Activated gamma-delta T cell treated with Interleukin-2 at 50 U/mL for 16 hours (primary cell): Measurements from ENCODE around the gene MEI1.

Experiments used
- DNase-seq: peaks from one replicate; pipeline ENCODE4 v3.0.0-alpha.2; 2020

The MEI1 gene

GRCh38 chr22:41799486-41800347, 100.4 kb downstream of the MEI1 start:
- no peak for DNase-seq

GRCh38 chr22:41800348-41801146, 101.2 kb downstream of the MEI1 start, which contains the start of gene CCDC134:
Gene CCDC134, plus strand, starts transcription at chr22:41800679. Its CDS starts 8,212 bp downstream, at chr22:41808891.
- DNase-seq: peak; percentile 92

DNA sequence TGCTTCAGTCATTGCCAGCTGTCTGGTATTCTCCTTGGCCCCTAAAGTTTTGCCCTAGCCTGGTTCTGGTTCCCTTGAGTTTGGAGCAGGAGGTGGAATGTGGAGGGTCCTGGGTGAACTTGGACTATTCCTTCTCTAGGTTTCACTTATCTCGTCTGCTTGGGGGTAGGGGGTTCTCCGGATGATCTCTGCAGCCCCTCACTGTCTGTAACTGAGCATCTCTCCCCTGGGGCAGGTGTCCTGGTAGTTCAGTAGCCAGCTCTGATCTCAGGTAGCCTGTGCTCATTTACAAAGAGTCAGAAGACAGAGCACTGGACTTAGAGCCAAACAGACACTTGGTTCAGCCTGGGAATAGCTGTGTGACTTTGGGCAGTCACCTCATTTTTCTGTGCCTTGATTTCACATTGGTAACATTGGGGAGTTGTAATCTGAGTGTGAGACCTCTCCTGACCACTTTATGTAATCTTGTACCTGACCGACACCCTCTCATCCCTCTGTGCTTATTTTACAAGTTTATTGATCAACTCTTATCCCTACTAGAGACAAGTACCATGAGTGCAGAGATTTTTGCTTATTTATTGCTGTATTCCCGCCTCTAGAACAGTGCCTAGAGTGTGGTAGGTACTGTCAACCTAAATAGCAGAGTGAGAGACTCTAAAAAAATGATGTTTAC, 102.0 kb downstream of the MEI1 start:
- DNase-seq: peak; percentile 12

DNA sequence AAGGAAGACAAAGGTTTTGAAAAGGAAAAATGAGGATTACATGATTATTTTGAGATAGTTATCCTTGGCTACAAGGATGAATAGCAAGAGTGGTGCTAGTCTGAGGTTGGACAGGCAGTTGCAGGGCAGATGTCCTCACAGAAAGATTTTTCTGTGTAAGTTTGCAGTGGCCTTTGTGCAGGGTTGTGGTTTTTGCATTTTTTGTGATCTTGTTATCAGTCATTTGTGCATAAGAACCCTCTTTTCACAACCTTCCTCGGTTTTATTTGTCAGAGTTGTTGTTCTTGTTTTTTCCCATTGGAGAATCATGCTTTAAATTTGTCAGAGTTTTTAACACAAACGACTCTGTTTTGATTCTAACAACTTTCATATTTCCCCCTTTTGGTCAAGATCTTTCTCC, 102.6 kb downstream of the MEI1 start:
- DNase-seq: no peak

GRCh38 chr22:41805639-41806038, 106.3 kb downstream of the MEI1 start:
- no peak for DNase-seq

DNA sequence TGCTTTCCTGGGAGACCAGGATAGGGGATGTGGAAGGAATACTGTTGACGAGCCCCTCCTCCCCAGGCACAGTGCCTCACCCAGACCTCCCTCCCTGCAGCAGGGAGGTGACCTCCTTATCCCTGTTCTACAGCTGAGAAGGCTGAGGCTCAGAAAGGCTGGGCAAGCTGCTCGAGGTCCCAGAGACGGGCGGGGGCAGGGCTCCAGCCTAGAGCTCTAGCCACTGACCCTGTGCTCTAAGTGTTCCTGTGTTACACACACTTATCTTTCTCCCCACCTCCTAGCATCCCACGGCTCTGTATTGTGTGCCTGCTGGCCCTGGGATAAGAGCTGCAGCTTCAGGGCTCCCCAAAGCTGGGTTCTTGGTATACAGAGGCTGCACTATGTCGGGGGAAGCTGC, 109.1 kb downstream of the MEI1 start:
- no peak for DNase-seq

- DNase-seq: no peak
Measured at GRCh38 chr22:41810022-41810421, 110.7 kb downstream of the MEI1 start.

DNA sequence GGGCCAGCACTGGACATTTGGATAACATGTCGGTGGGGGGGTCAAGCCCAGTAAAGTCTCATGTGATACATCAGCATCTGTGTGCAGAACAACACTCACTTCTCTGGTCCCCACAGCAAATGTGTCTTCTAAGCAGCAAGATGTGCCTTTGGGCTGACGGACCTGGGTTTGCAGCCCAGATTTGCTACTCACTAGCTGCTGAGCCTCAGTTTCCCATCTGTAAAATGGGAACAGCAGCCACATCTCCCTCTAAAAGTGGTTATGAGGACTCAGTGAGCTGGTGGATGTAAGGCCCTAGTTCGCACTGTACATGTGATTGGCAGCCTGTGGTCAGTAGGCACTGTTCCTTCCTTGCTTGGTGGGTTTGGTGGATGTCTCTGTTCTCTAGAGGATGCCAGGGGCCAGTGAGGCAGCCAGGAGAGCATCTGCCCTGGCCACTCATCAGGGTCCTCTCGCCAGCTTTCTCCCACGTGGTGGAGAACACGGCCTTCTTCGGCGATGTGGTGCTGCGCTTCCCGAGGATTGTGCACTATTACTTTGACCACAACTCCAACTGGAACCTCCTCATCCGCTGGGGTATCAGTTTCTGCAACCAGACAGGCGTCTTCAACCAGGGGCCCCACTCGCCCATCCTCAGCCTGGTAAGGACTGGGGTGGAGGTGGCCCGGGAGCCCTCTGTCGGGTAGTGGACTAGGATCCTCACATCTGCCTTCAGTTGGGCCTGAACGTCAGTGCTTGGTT, 113.7 kb downstream of the MEI1 start:
- DNase-seq: no peak

GRCh38 chr22:41813726-41814410, 114.6 kb downstream of the MEI1 start:
- no peak for DNase-seq

DNA sequence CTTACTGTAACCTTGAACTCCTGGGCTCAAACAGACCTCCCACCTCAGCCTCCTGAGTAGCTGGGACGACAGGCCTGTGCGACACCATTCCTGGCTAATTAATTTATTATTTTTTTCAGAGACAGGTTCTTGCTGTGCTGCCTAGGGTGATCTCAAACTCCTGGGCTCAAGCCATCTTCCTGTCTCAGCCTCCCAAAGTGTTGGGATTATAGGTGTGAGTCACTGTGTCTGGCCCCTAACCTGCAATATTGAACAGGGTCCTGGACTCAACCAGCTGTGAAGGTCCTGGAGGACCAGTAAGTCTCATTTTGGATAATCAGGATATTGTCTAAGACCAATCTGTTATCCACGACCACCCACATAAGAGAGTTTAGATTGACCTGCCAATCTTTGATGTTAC, 116.4 kb downstream of the MEI1 start:
- no peak for DNase-seq

GRCh38 chr22:41816241-41816640, 116.9 kb downstream of the MEI1 start:
- no peak for DNase-seq

GRCh38 chr22:41816871-41817270, 117.6 kb downstream of the MEI1 start:
- no peak for DNase-seq

- DNase-seq: no peak
Measured at GRCh38 chr22:41818011-41818410, 118.7 kb downstream of the MEI1 start.

- no peak for DNase-seq
Measured at GRCh38 chr22:41818596-41818995, 119.3 kb downstream of the MEI1 start.

- no peak for DNase-seq
Measured at GRCh38 chr22:41819257-41819656, 120.0 kb downstream of the MEI1 start.

GRCh38 chr22:41820447-41820846, 121.1 kb downstream of the MEI1 start:
- no peak for DNase-seq

GRCh38 chr22:41821471-41822316, 122.4 kb downstream of the MEI1 start:
- DNase-seq: no peak

- DNase-seq: peak; percentile 35
Measured at GRCh38 chr22:41822317-41823057, 123.2 kb downstream of the MEI1 start.

DNA sequence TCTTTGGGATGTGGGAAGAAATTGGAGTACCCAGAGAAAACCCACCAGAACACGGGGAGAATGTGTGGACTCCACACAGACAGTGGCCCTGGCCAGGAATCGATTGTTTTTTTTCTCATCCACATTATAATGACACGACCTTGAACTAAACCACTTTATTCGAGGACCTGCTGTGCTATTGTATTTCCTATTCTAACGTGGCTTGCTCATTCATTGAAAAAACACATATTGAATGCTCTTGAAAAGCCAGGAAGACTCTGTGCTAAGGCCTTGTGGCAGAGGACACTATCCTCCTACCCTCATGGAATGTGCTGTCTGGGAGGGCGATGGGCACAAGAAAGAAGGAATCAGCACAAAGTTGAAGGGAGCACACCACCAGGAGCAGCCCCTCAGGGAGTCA, 124.5 kb downstream of the MEI1 start:
- DNase-seq: no peak

DNA sequence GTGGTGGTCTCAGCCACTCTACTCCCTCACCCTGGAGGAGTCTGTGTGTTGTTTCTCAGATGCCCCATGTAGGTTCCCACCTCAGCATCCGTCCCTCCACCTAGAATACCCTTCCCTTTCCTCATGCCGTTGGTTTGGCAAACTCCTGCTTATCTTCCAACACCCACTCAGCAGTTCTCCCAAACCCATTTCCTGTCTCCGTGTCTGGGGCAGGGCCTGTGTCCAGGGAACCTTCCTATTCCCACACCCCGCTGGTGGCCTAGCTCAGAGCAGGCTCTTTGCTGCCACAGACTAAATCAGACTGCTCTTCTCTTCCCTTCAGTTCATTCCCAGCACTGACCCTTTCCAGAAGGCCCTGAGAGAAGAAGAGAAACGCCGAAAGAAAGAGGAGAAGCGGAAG, 126.1 kb downstream of the MEI1 start:
- DNase-seq: no peak
